WTC11 (cell line): ENCODE measurements around the gene RHBDD3. TPM values are rescaled to one million over a fixed set of nuclear protein-coding genes. Genes with fewer than 3 reads are reported as not detected.

Experiments
- ATAC-seq: fragments of 200-7000 bp; cut with Tn5 transposase; 2 replicates; pipeline ENCODE4 v1.10.0; 2021; ENCODE audit warnings: mild to moderate bottlenecking, moderate library complexity
- CTCF ChIA-PET: fragments of 300-600 bp; sonication (Branson Sonifier 250); formaldehyde crosslinking; loops from one replicate; lab custom pipeline; 2021; ENCODE audit warnings: antibody characterized with exemption; lab: Charles Lee
- POLR2A ChIA-PET: fragments of 350-600 bp; sonication (Branson Sonifier 250); formaldehyde crosslinking; loops from one replicate; lab custom pipeline; 2021; ENCODE audit warnings: antibody characterized with exemption; lab: Charles Lee
- DNase-seq: peaks from one replicate; pipeline ENCODE4 v3.0.0; 2021; ENCODE audit warnings: low spot score
- H3K27ac Mint-ChIP-seq: 2 replicates; pipeline ENCODE4 v1.8.0; 2021; ENCODE audit warnings: mixed read lengths
- H3K27me3 Mint-ChIP-seq: 2 replicates; pipeline ENCODE4 v1.8.0; 2021; ENCODE audit warnings: low read depth, mild to moderate bottlenecking, moderate library complexity, mixed read lengths
- H3K36me3 Mint-ChIP-seq: 2 replicates; pipeline ENCODE4 v1.8.0; 2021; ENCODE audit warnings: mixed read lengths
- H3K4me1 Mint-ChIP-seq: 2 replicates; pipeline ENCODE4 v1.8.0; 2022; ENCODE audit warnings: mixed read lengths
- H3K4me3 Mint-ChIP-seq: 2 replicates; pipeline ENCODE4 v1.8.0; 2021; ENCODE audit warnings: mild to moderate bottlenecking, moderate library complexity, mixed read lengths
- H3K9me3 Mint-ChIP-seq: 2 replicates; pipeline ENCODE4 v1.8.0; 2021; ENCODE audit warnings: mixed read lengths
- AR ChIP-seq: fragments of 250-450 bp; sonication (Bioruptor Pico); IDR thresholded peaks from 2 replicates; pipeline ENCODE4 v1.9.0; 2021; ENCODE audit warnings: mild to moderate bottlenecking
- ATF2 ChIP-seq: sonication (generic); formaldehyde crosslinking; IDR thresholded peaks from 2 replicates; pipeline ENCODE4 v1.8.1; 2022; ENCODE audit warnings: low read depth, missing genetic modification reagents, borderline replicate concordance
- CDX4 ChIP-seq: fragments of 250-450 bp; sonication (Bioruptor Pico); IDR thresholded peaks from 2 replicates; pipeline ENCODE4 v1.9.0; 2021; ENCODE audit warnings: moderate library complexity, mild to moderate bottlenecking, inconsistent platforms, borderline replicate concordance
- CTCF ChIP-seq: fragments of 200-600 bp; IDR thresholded peaks from 2 replicates; pipeline ENCODE4 v1.8.0; 2022; ENCODE audit warnings: antibody characterized with exemption
- E2F5 ChIP-seq: sonication (generic); formaldehyde crosslinking; IDR thresholded peaks from 2 replicates; pipeline ENCODE4 v1.8.1; 2022; ENCODE audit warnings: mild to moderate bottlenecking, moderate library complexity, missing genetic modification reagents
- ERG ChIP-seq: fragments of 250-450 bp; sonication (Bioruptor Pico); IDR thresholded peaks from 2 replicates; pipeline ENCODE4 v1.8.0; 2021; ENCODE audit warnings: mild to moderate bottlenecking
- FOXK1 ChIP-seq: sonication (generic); formaldehyde crosslinking; IDR thresholded peaks from 2 replicates; pipeline ENCODE4 v1.8.0; 2022; ENCODE audit warnings: mild to moderate bottlenecking, moderate library complexity, missing genetic modification reagents
- HMGA2 ChIP-seq: fragments of 250-450 bp; sonication (Bioruptor Pico); IDR thresholded peaks from 2 replicates; pipeline ENCODE4 v1.4.0; 2021; ENCODE audit warnings: mild to moderate bottlenecking, moderate library complexity
- JAZF1 ChIP-seq: fragments of 250-450 bp; sonication (Bioruptor Pico); IDR thresholded peaks from 2 replicates; pipeline ENCODE4 v1.9.0; 2021; ENCODE audit warnings: moderate library complexity, mild to moderate bottlenecking, inconsistent platforms
- MAX ChIP-seq: sonication (generic); formaldehyde crosslinking; IDR thresholded peaks from 2 replicates; pipeline ENCODE4 v1.8.0; 2022; ENCODE audit warnings: mild to moderate bottlenecking, missing genetic modification reagents
- SMAD3 ChIP-seq: sonication (generic); formaldehyde crosslinking; IDR thresholded peaks from 2 replicates; pipeline ENCODE4 v1.8.0; 2022; ENCODE audit warnings: missing genetic modification reagents, mild to moderate bottlenecking, borderline replicate concordance
- SMAD4 ChIP-seq: sonication (generic); formaldehyde crosslinking; IDR thresholded peaks from 2 replicates; pipeline ENCODE4 v1.8.0; 2022; ENCODE audit warnings: mild to moderate bottlenecking, missing genetic modification reagents
- SOX15 ChIP-seq: fragments of 250-450 bp; sonication (Bioruptor Pico); IDR thresholded peaks from 2 replicates; pipeline ENCODE4 v1.9.0; 2021; ENCODE audit warnings: mild to moderate bottlenecking
- TEAD4 ChIP-seq: sonication (generic); formaldehyde crosslinking; IDR thresholded peaks from 2 replicates; pipeline ENCODE4 v1.8.0; 2022; ENCODE audit warnings: mild to moderate bottlenecking, missing genetic modification reagents
- TP53 ChIP-seq: sonication (generic); formaldehyde crosslinking; IDR thresholded peaks from 2 replicates; pipeline ENCODE4 v1.8.1; 2023; ENCODE audit warnings: mild to moderate bottlenecking, missing genetic modification reagents
- ZMAT4 ChIP-seq: fragments of 250-450 bp; sonication (Bioruptor Pico); IDR thresholded peaks from 2 replicates; pipeline ENCODE4 v1.9.0; 2021; ENCODE audit warnings: mild to moderate bottlenecking
- ZNF512 ChIP-seq: sonication (generic); formaldehyde crosslinking; IDR thresholded peaks from 2 replicates; pipeline ENCODE4 v1.8.1; 2022; ENCODE audit warnings: missing genetic modification reagents, borderline replicate concordance
- total RNA-seq: library from RNA; stranded (reverse); gene quantifications from 3 replicates; pipeline ENCODE4 v1.2.3, GENCODE V29; 2021

RHBDD3 gene
- total RNA-seq, 1 experiment from 2014 or later: 77.9 TPM

- TF ChIP-seq E2F5 (CRISPR knock-in tag): no peak
- TF ChIP-seq ZNF512 (CRISPR knock-in tag): no peak
- no peak for TF ChIP-seq SMAD4 (CRISPR knock-in tag)
- TF ChIP-seq ATF2: no peak
- no peak for TF ChIP-seq SMAD3
Observed at GRCh38 chr22:29311464-29312217, 43.9 kb upstream of the RHBDD3 start (continued).

- no peak overlapping the region for H3K27ac Mint-ChIP-seq
- peaks cover 6% of the 10 kb centered on the region; the same call in 1 of the 2 replicates for H3K36me3 Mint-ChIP-seq
- no peak for TF ChIP-seq ERG (CRISPR knock-in tag)
- peak; percentile 58; the same call in 1 of the 2 replicates for TF ChIP-seq FOXK1 (CRISPR knock-in tag)
- H3K4me1 Mint-ChIP-seq: peaks cover 24% of the 10 kb centered on the region
- peak; percentile 1; the same call in 1 of the 2 replicates for ATAC-seq
- H3K4me3 Mint-ChIP-seq: no peak overlapping the region
- peak; percentile 80 for DNase-seq
- ChIA-PET POLR2A (no interaction called here), CTCF (interaction anchor here (0.5 to 1.7 kb wide), 7 partner anchors 10 to 960 kb away, joined by 3 to 5 read pairs (median 5); no protein-coding TSS in a partner anchor)
- H3K27me3 Mint-ChIP-seq: peaks cover 35% of the 10 kb centered on the region
- H3K9me3 Mint-ChIP-seq: no peaks in the 10 kb centered on the region
Observed at GRCh38 chr22:29310863-29311339, 43.1 kb upstream of the RHBDD3 start.

- no peak overlapping the region for H3K27ac Mint-ChIP-seq
- ATAC-seq (no peak), DNase-seq (no peak)
- peaks cover 6% of the 10 kb centered on the region; the same call in 1 of the 2 replicates for H3K36me3 Mint-ChIP-seq
- peaks cover 34% of the 10 kb centered on the region for H3K27me3 Mint-ChIP-seq
- H3K4me1 Mint-ChIP-seq: peaks cover 27% of the 10 kb centered on the region
- H3K4me3 Mint-ChIP-seq: no peak overlapping the region
- ChIA-PET CTCF (interaction anchor here (0.5 to 1.7 kb wide), 5 partner anchors 10 to 107 kb away, joined by 3 to 5 read pairs (median 5); no protein-coding TSS in a partner anchor), POLR2A (no interaction called here)
- no peaks in the 10 kb centered on the region for H3K9me3 Mint-ChIP-seq
- TF ChIP-seq TP53 (CRISPR knock-in tag) (no peak), SOX15 (CRISPR knock-in tag) (no peak), TEAD4 (CRISPR knock-in tag) (no peak), MAX (no peak), HMGA2 (CRISPR knock-in tag) (no peak), E2F5 (CRISPR knock-in tag) (no peak), AR (CRISPR knock-in tag) (no peak), ZMAT4 (CRISPR knock-in tag) (no peak), CDX4 (CRISPR knock-in tag) (no peak), FOXK1 (CRISPR knock-in tag) (no peak), CTCF (no peak), JAZF1 (CRISPR knock-in tag) (no peak)
Observed at GRCh38 chr22:29310065-29310862, 42.5 kb upstream of the RHBDD3 start.
